HepG2 (cell line): ENCODE measurements around the gene ITIH3. TPM values are rescaled to one million over a fixed set of nuclear protein-coding genes. Genes with fewer than 3 reads are reported as not detected.

Experiments used
- ATAC-seq: fragments of 200-7000 bp; cut with Tn5 transposase; 3 replicates; pipeline ENCODE4 v1.9.1; 2020; ENCODE audit warnings: mild to moderate bottlenecking, moderate library complexity
- BruUV-seq: library from RNA; stranded (reverse); fragments of 400-500 nt; replicated peaks from 2 replicates; lab custom pipeline; 2021; lab: Mats Ljungman, UMichigan
- CTCF ChIA-PET: fragments of 300-600 bp; formaldehyde crosslinking; extraction: SDS; loops from one replicate; lab custom pipeline; 2021; ENCODE audit warnings: low total read pairs, inconsistent platforms, low intra/inter-chr PET ratio; lab: Yijun Ruan, JAX
- POLR2A ChIA-PET: fragments of 350-600 bp; sonication (Branson Sonifier 250); formaldehyde crosslinking; loops from one replicate; lab custom pipeline; 2020; ENCODE audit warnings: antibody characterized with exemption, inconsistent platforms; lab: Yijun Ruan, JAX
- DNase-seq: peaks from one replicate; pipeline ENCODE4 v3.0.0-alpha.2; 2015; ENCODE audit warnings: low spot score
- FAIRE-seq: peaks from 3 replicates; lab custom pipeline; 2011; peaks lifted over from hg19 to GRCh38; lab: Jason Lieb, UNC
- H2AFZ ChIP-seq: one replicate; pipeline ENCODE4 v1.6.1; 2011; ENCODE audit warnings: low read length, inconsistent platforms
- H3K27ac ChIP-seq: fragments of 300-600 bp; 3 replicates; pipeline ENCODE4 v1.8.0; 2011; ENCODE audit warnings: mixed run types, mild to moderate bottlenecking, mixed read lengths, low read length, inconsistent platforms; ENCODE audit not compliant: insufficient read depth; ENCODE audit errors: extremely low read length
- H3K27me3 ChIP-seq, 2 experiments: fragments of 200-600 bp in 1 of 2; 2 replicates in 1 of 2; 3 replicates in 1 of 2; pipeline versions ENCODE4 v1.6.0 to v1.8.0; 2011; ENCODE audit warnings: low read length in 2 of 2, mild to moderate bottlenecking in 2 of 2, moderate library complexity in 2 of 2, inconsistent platforms in 1 of 2; ENCODE audit not compliant: insufficient read depth in 2 of 2, control insufficient read depth in 1 of 2
- H3K36me3 ChIP-seq, 2 experiments: fragments of 200-600 bp in 1 of 2; replicated peaks in 1 of 2; 2 replicates in 1 of 2; 3 replicates in 1 of 2; pipeline versions ENCODE4 v1.5.1 to v1.8.0; 2011; ENCODE audit warnings: low read length in 2 of 2, inconsistent platforms in 1 of 2; ENCODE audit not compliant: insufficient read depth in 2 of 2, control insufficient read depth in 1 of 2
- H3K4me1 ChIP-seq: 2 replicates; pipeline ENCODE4 v1.5.1; 2012; ENCODE audit warnings: low read length, inconsistent platforms; ENCODE audit not compliant: insufficient read depth
- H3K4me2 ChIP-seq: 2 replicates; pipeline ENCODE4 v1.6.0; 2011; ENCODE audit warnings: low read depth, low read length, inconsistent platforms
- H3K4me3 ChIP-seq, 3 experiments: fragments of 200-600 bp in 1 of 3; sonication (generic), shearing (Covaris generic) in 1 of 3; replicated peaks in 1 of 3; 2 replicates each; pipeline ENCODE4 v1.5.1; 2011 to 2016; ENCODE audit warnings: low read length in 3 of 3, inconsistent platforms in 2 of 3, low read depth in 2 of 3, mild to moderate bottlenecking in 2 of 3, control low read depth in 1 of 3, mixed read lengths in 1 of 3; ENCODE audit not compliant: insufficient read depth in 1 of 3
- H3K79me2 ChIP-seq: one replicate; pipeline ENCODE4 v1.6.1; 2011; ENCODE audit warnings: low read length, inconsistent platforms; ENCODE audit not compliant: insufficient read depth
- H3K9ac ChIP-seq: 2 replicates; pipeline ENCODE4 v1.6.0; 2011; ENCODE audit warnings: mild to moderate bottlenecking, low read depth, low read length, inconsistent platforms; ENCODE audit not compliant: insufficient read depth
- H3K9me3 ChIP-seq: 2 replicates; pipeline ENCODE4 v1.5.1; 2012; ENCODE audit warnings: mild to moderate bottlenecking, low read length
- H4K20me1 ChIP-seq: 2 replicates; pipeline ENCODE4 v1.6.0; 2011; ENCODE audit warnings: inconsistent platforms, mild to moderate bottlenecking, low read length, moderate library complexity; ENCODE audit not compliant: insufficient read depth
- CHD4 ChIP-seq: fragments of 200-600 bp; sonication (generic); IDR thresholded peaks from 2 replicates; pipeline ENCODE4 v1.7.0; 2017; ENCODE audit warnings: mild to moderate bottlenecking, low read length, borderline replicate concordance
- SMARCE1 ChIP-seq: fragments of 450-650 bp; IDR thresholded peaks from 2 replicates; pipeline ENCODE4 v1.6.1; 2017; ENCODE audit warnings: borderline replicate concordance
- SP140L ChIP-seq: sonication (generic); formaldehyde crosslinking; IDR thresholded peaks from 2 replicates; pipeline ENCODE4 v1.4.0; 2020; ENCODE audit warnings: missing genetic modification reagents, borderline replicate concordance
- ZNF724P ChIP-seq: sonication (generic); formaldehyde crosslinking; IDR thresholded peaks from 2 replicates; pipeline ENCODE4 v1.8.0; 2022; ENCODE audit warnings: missing genetic modification reagents, borderline replicate concordance
- ZNF879 ChIP-seq: sonication (generic); formaldehyde crosslinking; IDR thresholded peaks from 2 replicates; pipeline ENCODE4 v1.8.1; 2023; ENCODE audit warnings: missing genetic modification reagents
- WGBS: methylation state at CpG from one replicate; pipeline ENCODE4 v1.1.6; 2017; ENCODE audit warnings: low lambda C conversion rate; 5-methylcytosine and 5-hydroxymethylcytosine counted together
- in situ Hi-C: cut with HindIII; loops from 2 replicates; pipeline ENCODE4 v1.10.0; 2017; ENCODE audit warnings: low pct_unique_long_range_greater_than_20kb; ENCODE audit not compliant: extremely low pct_ligation_motif_present
- intact Hi-C: fragments of 100-400 bp; cut with micrococcal nuclease; formaldehyde crosslinking; loops from one replicate; pipeline ENCODE4 v1.10.0; 2022; ENCODE audit not compliant: unreplicated experiment
- polyA plus RNA-seq, 8 experiments: library from polyadenylated mRNA; depleted of rRNA in 3 of 8; stranded (reverse) in 7 of 8; unstranded in 1 of 8; fragments of >200 nt; fragmentation: Illumina TruSeq in 4 of 8; extraction: Trizol in 4 of 8; gene quantifications; 2 replicates each; pipeline versions ENCODE4 v1.2.1 to v1.2.3, GENCODE V29; 2011 to 2016; ENCODE audit warnings: low read depth in 4 of 8, missing spikeins in 1 of 8, mixed read lengths in 1 of 8; ENCODE audit not compliant: insufficient read depth in 1 of 8
- total RNA-seq, 5 experiments: library from RNA; depleted of rRNA; stranded (reverse); fragments of >200 nt; fragmentation: Illumina TruSeq; extraction: Trizol; gene quantifications; 2 replicates each; pipeline ENCODE4 v1.2.3, GENCODE V29; 2016; ENCODE audit warnings: low read depth in 1 of 5
- TF ChIP-seq, protein P1 (sequence below), 2 experiments: IDR thresholded peaks; 2 replicates each; pipeline ENCODE4 v1.6.1; 2011 to 2012; ENCODE audit warnings: low read length in 2 of 2, borderline replicate concordance in 1 of 2, low read depth in 1 of 2, mild to moderate bottlenecking in 1 of 2, moderate library complexity in 1 of 2
- TF ChIP-seq, protein P2 (sequence below): sonication (generic); formaldehyde crosslinking; conservative IDR thresholded peaks from 2 replicates; pipeline ENCODE4 v1.4.0; 2020; ENCODE audit warnings: missing genetic modification reagents
- TF ChIP-seq, protein P3 (sequence below): sonication (generic); formaldehyde crosslinking; IDR thresholded peaks from 2 replicates; pipeline ENCODE4 v1.8.1; 2023; ENCODE audit warnings: mild to moderate bottlenecking, moderate library complexity, missing genetic modification reagents

Gene ITIH3
- total and polyA plus RNA-seq, 2 of the 13 experiments (the other 11 are each of a cell fraction or from before 2014, with no cell fraction given): 105 to 632 TPM

DNA sequence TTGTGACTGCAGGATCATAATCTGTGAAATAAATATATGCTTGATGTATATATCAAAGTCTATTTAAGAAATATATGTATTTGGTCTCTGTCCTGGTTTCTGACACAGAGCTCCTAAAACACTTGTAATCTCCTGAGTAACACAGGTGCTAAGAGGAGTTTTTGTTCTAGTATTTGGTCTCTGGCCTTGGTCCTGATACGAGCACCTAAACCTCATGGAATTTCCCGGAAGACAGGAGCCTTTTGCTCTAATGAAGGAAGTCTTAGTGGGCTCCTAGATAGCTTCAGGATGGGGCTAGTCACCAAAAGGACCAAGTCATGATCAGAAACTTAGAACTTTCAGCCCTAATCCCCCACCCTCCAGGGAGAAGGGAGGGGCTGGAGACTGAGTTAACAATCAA, 59.4 kb downstream of the ITIH3 start:
- in situ Hi-C loops: loop anchor here (5.0 to 10.0 kb wide), 2 partner anchors 81 to 223 kb away; no protein-coding TSS in a partner anchor
- H3K4me2 ChIP-seq: no peak overlapping the region
- ChIA-PET POLR2A (no interaction called here), CTCF (interaction anchor here (1.1 kb wide), 1 partner anchor 81 kb away, joined by 6 read pairs; no protein-coding TSS in a partner anchor)
- WGBS: 100% methylated on average over 2 of the region's 2 CpGs
- H3K9me3 ChIP-seq: no peaks in the 10 kb centered on the region
- intact Hi-C loops: loop anchor here (5.0 kb wide), 2 partner anchors 38 to 133 kb away; no protein-coding TSS in a partner anchor
- H3K4me1 ChIP-seq: no peaks in the 10 kb centered on the region
- no TSS peak for BruUV-seq
- no peak for DNase-seq
- no peak overlapping the region for H3K27ac ChIP-seq
- H4K20me1 ChIP-seq: no peaks in the 10 kb centered on the region
- no peak for TF ChIP-seq SP140L (CRISPR knock-in tag)
- TF ChIP-seq, protein P1, sequence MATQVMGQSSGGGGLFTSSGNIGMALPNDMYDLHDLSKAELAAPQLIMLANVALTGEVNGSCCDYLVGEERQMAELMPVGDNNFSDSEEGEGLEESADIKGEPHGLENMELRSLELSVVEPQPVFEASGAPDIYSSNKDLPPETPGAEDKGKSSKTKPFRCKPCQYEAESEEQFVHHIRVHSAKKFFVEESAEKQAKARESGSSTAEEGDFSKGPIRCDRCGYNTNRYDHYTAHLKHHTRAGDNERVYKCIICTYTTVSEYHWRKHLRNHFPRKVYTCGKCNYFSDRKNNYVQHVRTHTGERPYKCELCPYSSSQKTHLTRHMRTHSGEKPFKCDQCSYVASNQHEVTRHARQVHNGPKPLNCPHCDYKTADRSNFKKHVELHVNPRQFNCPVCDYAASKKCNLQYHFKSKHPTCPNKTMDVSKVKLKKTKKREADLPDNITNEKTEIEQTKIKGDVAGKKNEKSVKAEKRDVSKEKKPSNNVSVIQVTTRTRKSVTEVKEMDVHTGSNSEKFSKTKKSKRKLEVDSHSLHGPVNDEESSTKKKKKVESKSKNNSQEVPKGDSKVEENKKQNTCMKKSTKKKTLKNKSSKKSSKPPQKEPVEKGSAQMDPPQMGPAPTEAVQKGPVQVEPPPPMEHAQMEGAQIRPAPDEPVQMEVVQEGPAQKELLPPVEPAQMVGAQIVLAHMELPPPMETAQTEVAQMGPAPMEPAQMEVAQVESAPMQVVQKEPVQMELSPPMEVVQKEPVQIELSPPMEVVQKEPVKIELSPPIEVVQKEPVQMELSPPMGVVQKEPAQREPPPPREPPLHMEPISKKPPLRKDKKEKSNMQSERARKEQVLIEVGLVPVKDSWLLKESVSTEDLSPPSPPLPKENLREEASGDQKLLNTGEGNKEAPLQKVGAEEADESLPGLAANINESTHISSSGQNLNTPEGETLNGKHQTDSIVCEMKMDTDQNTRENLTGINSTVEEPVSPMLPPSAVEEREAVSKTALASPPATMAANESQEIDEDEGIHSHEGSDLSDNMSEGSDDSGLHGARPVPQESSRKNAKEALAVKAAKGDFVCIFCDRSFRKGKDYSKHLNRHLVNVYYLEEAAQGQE (IDR thresholded peaks at IDR 0.05; ENCODE audit: borderline replicate concordance in 1 of 2, low read depth in 1 of 2, low read length in 2 of 2): peak in 1 of 2 experiments; percentile 87; a peak in 3 of 4 replicates
- TF ChIP-seq, all 625 proteins: peak for 1
- Histone ChIP-seq H3K9ac (no peak overlapping the region), H3K27me3 (no peaks in the 10 kb centered on the region), H3K4me3 (no peak overlapping the region), H2AFZ (no peak overlapping the region), H3K36me3 (peaks cover 1 to 6% of the 10 kb centered on the region in 2 experiments; a peak in 3 of 5 replicates), H3K79me2 (no peaks in the 10 kb centered on the region)
- FAIRE-seq: no peak
- ATAC-seq: no peak

DNA sequence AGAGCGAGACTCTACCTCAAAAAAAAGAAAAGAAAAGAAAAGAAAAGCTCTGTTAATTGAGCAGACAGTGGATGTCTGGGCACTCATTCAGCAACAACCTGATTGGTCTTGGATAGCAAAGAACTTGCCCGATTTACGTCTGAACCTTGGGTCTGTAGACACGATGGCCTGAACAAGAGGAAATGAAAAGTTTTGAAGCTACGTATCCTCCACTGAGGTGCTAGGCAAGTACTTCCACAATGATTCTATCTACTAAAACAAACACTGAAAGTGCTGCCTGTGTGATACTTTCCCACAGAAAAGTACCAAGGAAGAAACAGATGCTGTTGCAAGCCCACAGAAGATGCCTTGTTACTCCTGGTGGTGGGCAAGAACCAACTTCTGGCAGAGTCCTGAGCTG, 62.1 kb downstream of the ITIH3 start:
- Histone ChIP-seq H3K4me1 (no peaks in the 10 kb centered on the region), H3K36me3 (peaks cover 1 to 4% of the 10 kb centered on the region in 2 experiments; a peak in 2 of 5 replicates), H3K4me3 (no peak overlapping the region), H4K20me1 (no peaks in the 10 kb centered on the region), H3K4me2 (no peak overlapping the region), H3K9me3 (no peaks in the 10 kb centered on the region), H3K27ac (no peak overlapping the region), H3K27me3 (no peaks in the 10 kb centered on the region), H2AFZ (no peak overlapping the region), H3K9ac (no peak overlapping the region), H3K79me2 (no peaks in the 10 kb centered on the region)
- no peak for DNase-seq
- ATAC-seq: no peak
- BruUV-seq: no TSS peak
- intact Hi-C loops (no loop called here), in situ Hi-C loops (loop anchor here (10.0 kb wide), 1 partner anchor 78 kb away; no protein-coding TSS in a partner anchor)
- WGBS: 96% methylated on average over 5 of the region's 5 CpGs
- CTCF ChIA-PET: no interaction called here
- POLR2A ChIA-PET: no interaction called here
- FAIRE-seq: no peak
- TF ChIP-seq SMARCE1 (no peak), CHD4 (no peak), ZNF724P (CRISPR knock-in tag) (no peak), ZNF879 (CRISPR knock-in tag) (no peak)
- TF ChIP-seq, protein P2, sequence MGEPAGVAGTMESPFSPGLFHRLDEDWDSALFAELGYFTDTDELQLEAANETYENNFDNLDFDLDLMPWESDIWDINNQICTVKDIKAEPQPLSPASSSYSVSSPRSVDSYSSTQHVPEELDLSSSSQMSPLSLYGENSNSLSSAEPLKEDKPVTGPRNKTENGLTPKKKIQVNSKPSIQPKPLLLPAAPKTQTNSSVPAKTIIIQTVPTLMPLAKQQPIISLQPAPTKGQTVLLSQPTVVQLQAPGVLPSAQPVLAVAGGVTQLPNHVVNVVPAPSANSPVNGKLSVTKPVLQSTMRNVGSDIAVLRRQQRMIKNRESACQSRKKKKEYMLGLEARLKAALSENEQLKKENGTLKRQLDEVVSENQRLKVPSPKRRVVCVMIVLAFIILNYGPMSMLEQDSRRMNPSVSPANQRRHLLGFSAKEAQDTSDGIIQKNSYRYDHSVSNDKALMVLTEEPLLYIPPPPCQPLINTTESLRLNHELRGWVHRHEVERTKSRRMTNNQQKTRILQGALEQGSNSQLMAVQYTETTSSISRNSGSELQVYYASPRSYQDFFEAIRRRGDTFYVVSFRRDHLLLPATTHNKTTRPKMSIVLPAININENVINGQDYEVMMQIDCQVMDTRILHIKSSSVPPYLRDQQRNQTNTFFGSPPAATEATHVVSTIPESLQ (CRISPR knock-in tag): no peak
- TF ChIP-seq, protein P3, sequence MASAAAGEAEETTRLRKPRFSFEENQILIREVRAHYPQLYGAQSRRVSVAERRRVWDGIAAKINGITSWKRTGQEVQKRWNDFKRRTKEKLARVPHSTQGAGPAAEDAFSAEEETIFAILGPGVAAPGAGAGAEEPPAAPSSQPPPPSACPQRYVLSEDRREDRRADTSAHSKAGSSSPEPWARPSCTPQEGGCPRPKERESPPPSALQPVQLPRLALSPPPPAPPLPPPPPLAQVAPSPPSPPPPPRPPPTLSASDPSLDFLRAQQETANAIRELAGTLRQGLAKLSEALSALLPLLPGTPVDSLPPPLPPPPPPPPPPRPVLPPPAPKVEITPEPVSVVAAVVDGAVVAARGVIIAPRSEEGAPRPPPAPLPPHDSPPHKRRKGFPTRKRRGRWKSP (CRISPR knock-in tag): no peak
